ENCODE data around the gene MRPL58.

DNA sequence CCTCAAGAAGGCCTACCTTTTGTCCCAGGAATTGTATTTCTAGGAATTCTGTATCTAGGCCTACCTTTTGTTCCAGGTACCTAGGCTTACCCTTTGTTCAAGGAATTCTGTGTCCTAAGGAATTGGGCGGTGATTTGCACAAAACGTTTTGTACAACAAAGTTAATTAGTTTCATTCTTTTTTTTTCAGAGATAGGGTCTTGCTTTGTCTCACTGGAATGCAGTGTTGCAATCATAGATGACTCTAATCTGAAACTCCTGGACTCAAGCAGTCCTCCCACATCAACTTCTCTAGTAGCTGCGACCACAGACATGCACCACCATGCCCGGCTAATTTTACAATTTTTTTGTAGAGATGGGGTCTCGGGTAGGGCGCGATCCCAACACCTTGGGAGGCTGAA is 18.0 kb upstream of the MRPL58 start:
- TF ChIP-seq CTBP1 (IDR thresholded peaks at IDR 0.05; ENCODE audit: borderline replicate concordance): no peak
- TF ChIP-seq TARDBP (IDR thresholded peaks at IDR 0.05): no peak
- TF ChIP-seq BHLHE40 (IDR thresholded peaks at IDR 0.05; ENCODE audit: borderline replicate concordance): no peak
- no peak for TF ChIP-seq SP1 (IDR thresholded peaks at IDR 0.05)
- TF ChIP-seq FOXA1 (IDR thresholded peaks at IDR 0.05): no peak
- no peak for TF ChIP-seq ZNF384 (IDR thresholded peaks at IDR 0.05)
- TF ChIP-seq ARNT (IDR thresholded peaks at IDR 0.05): no peak
- no peak for TF ChIP-seq NFRKB (IDR thresholded peaks at IDR 0.05)
- no peak for TF ChIP-seq SUZ12 (IDR thresholded peaks at IDR 0.05)
- TF ChIP-seq L3MBTL2 (conservative IDR thresholded peaks at IDR 0.05): no peak
- no peak for TF ChIP-seq HDGF (IDR thresholded peaks at IDR 0.05; ENCODE audit: borderline replicate concordance)
- TF ChIP-seq FOXM1 (IDR thresholded peaks at IDR 0.05; ENCODE audit: borderline replicate concordance): no peak
